Skeletal muscle tissue (tissue), 4 donors: ENCODE data around the gene WNT11. TPM values are rescaled to one million over a fixed set of nuclear protein-coding genes. Genes with fewer than 3 reads are reported as not detected.

Experiments
- H3K27ac ChIP-seq: one replicate; pipeline ENCODE4 v1.7.0; 2013; ENCODE audit warnings: mild to moderate bottlenecking, low read depth, low read length, inconsistent platforms
- H3K27me3 ChIP-seq, 3 donors: one replicate each; pipeline ENCODE4 v1.7.0; 2013; ENCODE audit warnings: low read length in 3 of 3; ENCODE audit not compliant: control insufficient read depth in 3 of 3, insufficient read depth in 3 of 3
- H3K36me3 ChIP-seq, 3 donors: one replicate each; pipeline ENCODE4 v1.7.0; 2013; ENCODE audit warnings: low read length in 3 of 3; ENCODE audit not compliant: control insufficient read depth in 3 of 3, insufficient read depth in 3 of 3
- H3K4me1 ChIP-seq, 3 donors: one replicate each; pipeline ENCODE4 v1.7.0; 2013; ENCODE audit warnings: low read length in 3 of 3, mild to moderate bottlenecking in 3 of 3; ENCODE audit not compliant: control insufficient read depth in 3 of 3, insufficient read depth in 3 of 3
- H3K4me3 ChIP-seq, 3 donors: one replicate each; pipeline ENCODE4 v1.7.0; 2013; ENCODE audit warnings: low read length in 3 of 3
- H3K9ac ChIP-seq, 3 donors: one replicate each; pipeline ENCODE4 v1.7.0; 2013; ENCODE audit warnings: low read length in 3 of 3, mild to moderate bottlenecking in 3 of 3, moderate library complexity in 2 of 3, low read depth in 1 of 3
- H3K9me3 ChIP-seq, 3 donors: one replicate each; pipeline ENCODE4 v1.7.0; 2013; ENCODE audit warnings: low read length in 3 of 3; ENCODE audit not compliant: control insufficient read depth in 3 of 3
- total RNA-seq: library from RNA; depleted of rRNA; stranded (reverse); fragments of >200 nt; gene quantifications from one replicate; pipeline ENCODE4 v1.2.3, GENCODE V29; 2014
- donor health status: Osteomylitis.

Gene WNT11
- total RNA-seq, 1 donor from 2014 or later, result 18.3 TPM

GRCh38 chr11:76239483-76240160, 33.3 kb upstream of the WNT11 start:
- no peak overlapping the region for H3K4me3 ChIP-seq
- no peak overlapping the region for H3K27ac ChIP-seq
- H3K36me3 ChIP-seq, result no peaks in the 10 kb centered on the region
- no peak overlapping the region for H3K9ac ChIP-seq
- no peaks in the 10 kb centered on the region for H3K9me3 ChIP-seq
- peaks cover 0 to 7% (median 4%) of the 10 kb centered on the region in 3 donors for H3K27me3 ChIP-seq
- H3K4me1 ChIP-seq, result peaks cover 5 to 15% (median 12%) of the 10 kb centered on the region in 3 donors

- Histone ChIP-seq H3K4me1 (peaks cover 15 to 24% (median 22%) of the 10 kb centered on the region in 3 donors), H3K27me3 (peaks cover 0 to 7% (median 4%) of the 10 kb centered on the region in 3 donors), H3K9ac (no peak overlapping the region), H3K27ac (no peak overlapping the region), H3K9me3 (no peaks in the 10 kb centered on the region), H3K4me3 (no peak overlapping the region), H3K36me3 (no peaks in the 10 kb centered on the region)
These were observed 32.2 kb upstream of the WNT11 start for GRCh38 chr11:76238551-76238950.

- Histone ChIP-seq H3K4me1 (peaks cover 18 to 24% (median 22%) of the 10 kb centered on the region in 3 donors), H3K9me3 (no peaks in the 10 kb centered on the region), H3K27ac (no peak overlapping the region), H3K9ac (no peak overlapping the region), H3K4me3 (no peak overlapping the region), H3K27me3 (peaks cover 0 to 3% (median 2%) of the 10 kb centered on the region in 3 donors), H3K36me3 (no peaks in the 10 kb centered on the region)
These were observed 31.6 kb upstream of the WNT11 start for GRCh38 chr11:76237914-76238313.

- H3K9me3 ChIP-seq, result no peaks in the 10 kb centered on the region
- H3K27me3 ChIP-seq, result no peaks in the 10 kb centered on the region
- peaks cover 18 to 28% (median 24%) of the 10 kb centered on the region in 3 donors for H3K4me1 ChIP-seq
- no peak overlapping the region for H3K27ac ChIP-seq
- H3K9ac ChIP-seq, result no peak overlapping the region
- H3K4me3 ChIP-seq, result peak overlapping the region; percentile 89 to 94 (median 93)
- H3K36me3 ChIP-seq, result no peaks in the 10 kb centered on the region
These were observed 30.8 kb upstream of the WNT11 start for GRCh38 chr11:76237000-76237649.

- peak overlapping the region; percentile 84 to 92 (median 86) for H3K9ac ChIP-seq
- no peaks in the 10 kb centered on the region for H3K27me3 ChIP-seq
- no peaks in the 10 kb centered on the region for H3K9me3 ChIP-seq
- peaks cover 25 to 33% (median 27%) of the 10 kb centered on the region in 3 donors for H3K4me1 ChIP-seq
- H3K4me3 ChIP-seq, result peak overlapping the region; percentile 89 to 94 (median 93)
- H3K36me3 ChIP-seq, result no peaks in the 10 kb centered on the region
- H3K27ac ChIP-seq, result peak overlapping the region; percentile 83
These were observed 30.0 kb upstream of the WNT11 start for GRCh38 chr11:76236092-76236999.

GRCh38 chr11:76235233-76236091, 29.2 kb upstream of the WNT11 start:
- no peaks in the 10 kb centered on the region for H3K9me3 ChIP-seq
- no peaks in the 10 kb centered on the region for H3K27me3 ChIP-seq
- peaks cover 27 to 35% (median 32%) of the 10 kb centered on the region in 3 donors for H3K4me1 ChIP-seq
- peak overlapping the region; percentile 84 to 92 (median 86) for H3K9ac ChIP-seq
- H3K36me3 ChIP-seq, result no peaks in the 10 kb centered on the region
- H3K4me3 ChIP-seq, result peak overlapping the region; percentile 89 to 94 (median 93)
- H3K27ac ChIP-seq, result peak overlapping the region; percentile 83

GRCh38 chr11:76234416-76235232, 28.3 kb upstream of the WNT11 start:
- Histone ChIP-seq H3K4me3 (peak overlapping the region; percentile 89 to 94 (median 93)), H3K4me1 (peaks cover 27 to 35% (median 35%) of the 10 kb centered on the region in 3 donors), H3K36me3 (no peaks in the 10 kb centered on the region), H3K9me3 (no peaks in the 10 kb centered on the region), H3K27ac (peak overlapping the region; percentile 83), H3K9ac (peak overlapping the region; percentile 76 to 92 (median 86)), H3K27me3 (no peaks in the 10 kb centered on the region)

- Histone ChIP-seq H3K27ac (peak overlapping the region; percentile 83), H3K4me3 (peak overlapping the region; percentile 6 to 94 (median 93)), H3K4me1 (peaks cover 27 to 35% (median 35%) of the 10 kb centered on the region in 3 donors), H3K9me3 (no peaks in the 10 kb centered on the region), H3K9ac (peak overlapping the region; percentile 76 to 92 (median 86)), H3K27me3 (no peaks in the 10 kb centered on the region), H3K36me3 (no peaks in the 10 kb centered on the region)
These were observed 27.7 kb upstream of the WNT11 start for GRCh38 chr11:76234021-76234415.
